ENCODE measurements around the gene TREX2. TPM values are rescaled to one million over a fixed set of nuclear protein-coding genes. Genes with fewer than 3 reads are reported as not detected.

Gene TREX2
- total and polyA plus RNA-seq, 2 of the 8 experiments (the other 6 are each of a cell fraction or from before 2014, with no cell fraction given) = 0.71 to 0.80 TPM

- Histone ChIP-seq H3K79me2 (ENCODE audit: control insufficient read depth in 1 of 2, insufficient read depth in 2 of 2, low read length in 2 of 2) (no peaks in the 10 kb centered on the region), H3K4me1 (replicated peaks in 1 of 4; ENCODE audit: control insufficient read depth in 3 of 4, insufficient read depth in 4 of 4, low read length in 3 of 4) (no peaks in the 10 kb centered on the region), H2BK120ac (replicated peaks; ENCODE audit: low read depth, low read length) (no peak overlapping the region), H3K4me2 (ENCODE audit: insufficient read depth in 1 of 2, low read depth in 2 of 2, low read length in 2 of 2) (no peak overlapping the region), H2AK5ac (ENCODE audit: low read depth, low read length) (no peak overlapping the region), H2AFZ (ENCODE audit: low read length) (no peak overlapping the region), H4K5ac (ENCODE audit: insufficient read length, low read depth, low read length) (no peak overlapping the region), H3K9ac (replicated peaks in 1 of 4; ENCODE audit: extremely low read depth in 1 of 4, low read depth in 3 of 4, low read length in 3 of 4) (no peak overlapping the region), H4K91ac (replicated peaks; ENCODE audit: insufficient read length, low read length) (no peak overlapping the region), H3K56ac (replicated peaks; ENCODE audit: insufficient read length, low read depth, low read length) (no peak overlapping the region), H3K27ac (ENCODE audit: low read depth, low read length) (no peak overlapping the region), H3K4ac (replicated peaks; ENCODE audit: insufficient read length, low read depth, low read length) (no peak overlapping the region), H3K23ac (ENCODE audit: insufficient read length) (no peak overlapping the region), H3K9me3 (ENCODE audit: insufficient read depth in 2 of 2, low read depth in 1 of 2, low read length in 1 of 2) (no peaks in the 10 kb centered on the region), H2BK20ac (ENCODE audit: low read length) (no peak overlapping the region), H3K23me2 (ENCODE audit: low read depth, low read length) (peaks cover 3% of the 10 kb centered on the region; the same call in 1 of the 2 replicates), H3K79me1 (ENCODE audit: low read depth, low read length) (no peaks in the 10 kb centered on the region), H3K18ac (ENCODE audit: extremely low read depth, low read length) (no peak overlapping the region), H3K14ac (ENCODE audit: insufficient read length) (no peak overlapping the region), H3K36me3 (ENCODE audit: control insufficient read depth in 2 of 4, insufficient read depth in 4 of 4, low read length in 3 of 4) (no peaks in the 10 kb centered on the region), H4K8ac (ENCODE audit: extremely low read depth, insufficient read depth, low read length) (no peak overlapping the region), H4K20me1 (replicated peaks in 1 of 2; ENCODE audit: control insufficient read depth in 1 of 2, insufficient read depth in 2 of 2, low read length in 2 of 2) (no peaks in the 10 kb centered on the region), H3K27me3 (replicated peaks in 1 of 4; ENCODE audit: control insufficient read depth in 3 of 4, extremely low read depth in 1 of 4, insufficient read depth in 3 of 4, low read length in 3 of 4) (peaks cover 8 to 25% (median 16%) of the 10 kb centered on the region in 4 experiments), H2BK15ac (ENCODE audit: low read length) (no peak overlapping the region), H2BK5ac (ENCODE audit: low read depth, low read length) (no peak overlapping the region), H3K4me3 (ENCODE audit: extremely low read depth in 1 of 4, insufficient read depth in 2 of 4, low read depth in 3 of 4, low read length in 4 of 4) (no peak overlapping the region), H2BK12ac (ENCODE audit: low read depth, low read length) (no peak overlapping the region)
- no peak for DNase-seq (ENCODE audit: low read depth in 1 of 2, low spot score in 2 of 2)
- 78% methylated on average over 8 of the region's 15 CpGs; no CpG with 5 or more reads in 1 of the 2 experiments for WGBS, 2 experiments (ENCODE audit: extremely low coverage in 1 of 2, insufficient coverage in 1 of 2, insufficient read length in 1 of 2, insufficient replicate concordance in 2 of 2, low coverage in 1 of 2, low lambda C conversion rate in 2 of 2, missing lambda C conversion rate in 1 of 2)
- CTCF ChIA-PET (ENCODE audit: partially characterized antibody) = interaction anchor here (1.1 kb wide), 1 partner anchor 377 kb away, joined by 3 read pairs; no protein-coding TSS in a partner anchor
- POLR2A ChIA-PET (ENCODE audit: partially characterized antibody) = no interaction called here
- FAIRE-seq = no peak
- TF ChIP-seq BCL11A (IDR thresholded peaks at IDR 0.05; ENCODE audit: low read depth in 2 of 2, low read length in 2 of 2) (no peak), SAP30 (IDR thresholded peaks at IDR 0.05; ENCODE audit: insufficient read depth, insufficient replicate concordance, low read length) (no peak), GABPA (IDR thresholded peaks at IDR 0.05; ENCODE audit: borderline replicate concordance, insufficient read depth, low read length) (no peak), NANOG (IDR thresholded peaks at IDR 0.05; ENCODE audit: insufficient read depth, low read depth, low read length, poor library complexity, severe bottlenecking) (no peak), USF2 (IDR thresholded peaks at IDR 0.05; ENCODE audit: low read length) (no peak), RXRA (IDR thresholded peaks at IDR 0.05; ENCODE audit: insufficient read depth, low read depth, low read length) (no peak), KDM1A (IDR thresholded peaks at IDR 0.05; ENCODE audit: borderline replicate concordance, low read length) (no peak), CTBP2 (IDR thresholded peaks at IDR 0.05; ENCODE audit: borderline replicate concordance, insufficient read depth, insufficient read length, low read length) (no peak), EGR1 (IDR thresholded peaks at IDR 0.05; ENCODE audit: borderline replicate concordance, low read depth, low read length) (no peak), RAD21 (IDR thresholded peaks at IDR 0.05 in 1 of 2, conservative IDR thresholded peaks at IDR 0.05 in 1 of 2; ENCODE audit: low read depth in 2 of 2, low read length in 2 of 2) (no peak), TAF7 (optimal IDR thresholded peaks at IDR 0.05; ENCODE audit: borderline replicate concordance, low read depth, low read length) (no peak), CBX5 (IDR thresholded peaks at IDR 0.05; ENCODE audit: low read depth, low read length) (no peak)
Measured at GRCh38 chrX:153410373-153410772, 35.5 kb downstream of the TREX2 start.

Data from H1 (cell line).